HG03135 (cell line): ENCODE data around the gene RAMP3.
"Not testable (repeated sequence)": the region's sequence is repeated elsewhere in the genome, so short reads cannot be mapped to it uniquely, and the experiment has no call there.

Source experiments
- ATAC-seq: cut with Tn5 transposase; IDR thresholded peaks from one replicate; pipeline ENCODE4 v1.9.1; 2021; ENCODE audit warnings: mild to moderate bottlenecking, moderate library complexity; ENCODE audit not compliant: unreplicated experiment

Gene RAMP3

GRCh38 chr7:45190406-45191165 is 33.0 kb downstream of the RAMP3 start:
- ATAC-seq: no peak

GRCh38 chr7:45191396-45191795 is 33.8 kb downstream of the RAMP3 start:
- ATAC-seq: no peak

- ATAC-seq: no peak
Measured at GRCh38 chr7:45192621-45193041, 35.0 kb downstream of the RAMP3 start.

GRCh38 chr7:45193828-45194227 is 36.2 kb downstream of the RAMP3 start:
- ATAC-seq: no peak

- peak; percentile 76 for ATAC-seq
Measured at GRCh38 chr7:45196374-45196773, 38.8 kb downstream of the RAMP3 start.

GRCh38 chr7:45197461-45197860 is 39.9 kb downstream of the RAMP3 start:
- no peak for ATAC-seq

- ATAC-seq: no peak
Measured at GRCh38 chr7:45198986-45199385, 41.4 kb downstream of the RAMP3 start.

- ATAC-seq: no peak
Measured at GRCh38 chr7:45199506-45199905, 41.9 kb downstream of the RAMP3 start.

- no peak for ATAC-seq
Measured at GRCh38 chr7:45202625-45203024, 45.0 kb downstream of the RAMP3 start.

- ATAC-seq: no peak
Measured at GRCh38 chr7:45203036-45203435, 45.4 kb downstream of the RAMP3 start.

GRCh38 chr7:45203459-45203858 is 45.9 kb downstream of the RAMP3 start:
- ATAC-seq: no peak

- peak; percentile 92 for ATAC-seq
Measured at GRCh38 chr7:45203936-45204445, 46.4 kb downstream of the RAMP3 start.

- ATAC-seq: not testable (repeated sequence)
Measured at GRCh38 chr7:45206266-45206665, 48.7 kb downstream of the RAMP3 start.

GRCh38 chr7:45209909-45210308 is 52.3 kb downstream of the RAMP3 start:
- not testable (repeated sequence) for ATAC-seq

GRCh38 chr7:45211066-45211465 is 53.5 kb downstream of the RAMP3 start:
- no peak for ATAC-seq

- no peak for ATAC-seq
Measured at GRCh38 chr7:45211958-45212357, 54.4 kb downstream of the RAMP3 start.

GRCh38 chr7:45212606-45213005 is 55.0 kb downstream of the RAMP3 start:
- no peak for ATAC-seq

- no peak for ATAC-seq
Measured at GRCh38 chr7:45215601-45216062, 58.0 kb downstream of the RAMP3 start.

GRCh38 chr7:45216181-45216580 is 58.6 kb downstream of the RAMP3 start:
- ATAC-seq: no peak

GRCh38 chr7:45216622-45217165 is 59.1 kb downstream of the RAMP3 start:
- no peak for ATAC-seq

GRCh38 chr7:45217358-45217757 is 59.8 kb downstream of the RAMP3 start:
- no peak for ATAC-seq

- no peak for ATAC-seq
Measured at GRCh38 chr7:45219130-45219529, 61.5 kb downstream of the RAMP3 start.
